Measurements from ENCODE around the gene C4B. TPM values are rescaled to one million over a fixed set of nuclear protein-coding genes. Genes with fewer than 3 reads are reported as not detected.
"Not testable (repeated sequence)": the region's sequence is repeated elsewhere in the genome, so short reads cannot be mapped to it uniquely, and the experiment has no call there.

The C4B gene
- total RNA-seq, 1 donor from 2014 or later, result 6.4 TPM

DNA sequence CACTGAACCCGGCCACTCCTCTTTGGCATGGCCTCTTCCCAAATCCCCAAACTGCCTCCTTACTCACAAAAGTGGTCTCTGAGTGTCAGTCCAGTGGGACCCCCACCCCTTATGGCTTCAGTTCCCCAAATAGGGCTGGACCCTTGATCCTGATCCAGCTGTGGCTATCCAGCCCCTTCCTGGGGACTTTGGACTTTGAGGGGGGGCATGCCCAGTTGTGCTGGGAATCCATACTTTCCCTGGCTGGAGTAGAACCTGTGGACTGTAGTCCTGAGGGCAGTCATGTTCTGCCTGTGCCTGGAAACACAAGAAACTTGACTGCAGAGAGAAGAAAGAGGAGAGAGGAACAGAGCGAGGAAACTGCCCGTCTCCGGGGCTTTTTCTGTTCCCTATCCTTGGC lies 10.2 kb upstream of the C4B start:
- not testable (repeated sequence) for H3K4me3 Mint-ChIP-seq (ENCODE audit: unreplicated experiment); H3K27me3 Mint-ChIP-seq (ENCODE audit: unreplicated experiment); H3K4me1 Mint-ChIP-seq (ENCODE audit: low read depth, unreplicated experiment); H3K27ac Mint-ChIP-seq (ENCODE audit: unreplicated experiment); H3K9me3 Mint-ChIP-seq (ENCODE audit: unreplicated experiment); H3K36me3 Mint-ChIP-seq (ENCODE audit: unreplicated experiment); DNase-seq

DNA sequence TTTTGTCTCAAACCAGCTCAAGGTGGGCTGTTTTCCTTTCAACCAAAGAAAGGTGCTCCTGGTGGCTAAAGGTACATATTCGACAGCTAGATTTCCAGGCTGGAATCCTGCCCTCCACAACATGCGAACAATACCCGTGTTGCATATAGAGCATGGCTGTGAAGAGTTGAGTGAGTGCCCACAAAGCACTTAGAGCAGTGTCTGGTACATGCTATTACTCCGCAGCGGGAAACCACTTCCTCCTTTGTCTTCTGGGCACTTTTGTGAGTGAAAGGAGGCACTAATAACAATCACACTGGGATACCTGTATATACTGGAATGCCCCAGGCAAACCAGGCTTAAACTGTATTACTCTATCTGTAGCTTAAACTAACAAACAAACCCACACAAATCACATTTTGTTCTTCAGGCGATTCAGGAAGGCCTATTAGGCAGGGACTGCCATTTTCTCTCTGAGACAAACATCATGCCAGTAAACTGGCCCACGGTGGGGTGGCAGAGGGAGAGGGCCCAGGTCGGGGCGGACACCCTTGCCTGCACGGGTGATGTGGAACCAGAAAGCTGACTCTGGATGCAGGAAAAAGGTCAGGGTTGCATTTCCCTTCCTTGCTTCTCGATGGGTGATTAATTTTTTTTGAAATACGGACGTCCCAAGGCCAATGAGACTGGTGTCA lies 9.6 kb upstream of the C4B start:
- H3K4me1 Mint-ChIP-seq (ENCODE audit: low read depth, unreplicated experiment); H3K36me3 Mint-ChIP-seq (ENCODE audit: unreplicated experiment); DNase-seq; H3K27ac Mint-ChIP-seq (ENCODE audit: unreplicated experiment); H3K4me3 Mint-ChIP-seq (ENCODE audit: unreplicated experiment); H3K27me3 Mint-ChIP-seq (ENCODE audit: unreplicated experiment); H3K9me3 Mint-ChIP-seq (ENCODE audit: unreplicated experiment): not testable (repeated sequence)

GRCh38 chr6:32005538-32005880 lies 9.1 kb upstream of the C4B start:
- H3K27ac Mint-ChIP-seq (ENCODE audit: unreplicated experiment); H3K4me1 Mint-ChIP-seq (ENCODE audit: low read depth, unreplicated experiment); H3K27me3 Mint-ChIP-seq (ENCODE audit: unreplicated experiment); H3K9me3 Mint-ChIP-seq (ENCODE audit: unreplicated experiment); DNase-seq; H3K4me3 Mint-ChIP-seq (ENCODE audit: unreplicated experiment); H3K36me3 Mint-ChIP-seq (ENCODE audit: unreplicated experiment): not testable (repeated sequence)

DNA sequence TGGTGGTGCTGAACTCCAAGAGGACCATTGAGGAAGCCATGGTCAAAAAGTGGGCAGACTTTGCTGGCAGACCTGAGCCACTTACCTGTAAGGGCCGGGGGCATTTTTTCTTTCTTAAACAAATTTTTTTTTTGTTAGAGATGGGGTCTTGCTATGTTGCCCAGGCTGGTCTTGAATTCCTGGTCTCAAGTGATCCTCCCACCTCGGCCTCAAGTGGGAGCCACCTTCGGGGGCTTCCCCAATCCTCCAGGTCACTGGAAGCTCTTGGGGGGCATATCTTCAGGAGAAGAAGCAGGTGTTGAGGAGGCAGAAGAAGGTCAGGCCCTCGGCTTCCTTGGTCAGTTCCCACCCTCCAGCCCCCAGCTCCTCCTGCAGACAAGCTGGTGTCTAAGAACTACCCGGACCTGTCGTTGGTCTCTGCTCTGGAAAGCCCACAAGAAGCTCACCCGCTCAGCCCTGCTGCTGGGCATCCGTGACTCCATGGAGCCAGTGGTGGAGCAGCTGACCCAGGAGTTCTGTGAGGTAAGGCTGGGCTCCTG lies 8.5 kb upstream of the C4B start:
- H3K27ac Mint-ChIP-seq (ENCODE audit: unreplicated experiment); H3K9me3 Mint-ChIP-seq (ENCODE audit: unreplicated experiment); DNase-seq: not testable (repeated sequence)

DNA sequence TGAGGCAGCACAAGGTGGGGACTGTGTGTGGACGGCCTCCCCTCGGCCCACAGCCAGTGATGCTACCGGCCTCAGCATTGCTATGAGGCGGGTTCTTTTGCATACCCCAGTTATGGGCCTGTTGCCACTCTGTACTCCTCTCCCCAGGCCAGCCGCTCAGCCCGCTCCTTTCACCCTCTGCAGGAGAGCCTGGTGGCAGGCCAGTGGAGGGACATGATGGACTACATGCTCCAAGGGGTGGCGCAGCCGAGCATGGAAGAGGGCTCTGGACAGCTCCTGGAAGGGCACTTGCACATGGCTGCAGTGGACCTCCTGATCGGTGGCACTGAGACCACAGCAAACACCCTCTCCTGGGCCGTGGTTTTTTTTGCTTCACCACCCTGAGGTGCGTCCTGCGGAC lies 7.5 kb upstream of the C4B start:
- H3K27me3 Mint-ChIP-seq (ENCODE audit: unreplicated experiment); H3K27ac Mint-ChIP-seq (ENCODE audit: unreplicated experiment); H3K4me1 Mint-ChIP-seq (ENCODE audit: low read depth, unreplicated experiment); DNase-seq; H3K9me3 Mint-ChIP-seq (ENCODE audit: unreplicated experiment); H3K4me3 Mint-ChIP-seq (ENCODE audit: unreplicated experiment); H3K36me3 Mint-ChIP-seq (ENCODE audit: unreplicated experiment): not testable (repeated sequence)

More for the DNA sequence above, 8.5 kb upstream of the C4B start:
- H3K4me3 Mint-ChIP-seq (ENCODE audit: unreplicated experiment); H3K4me1 Mint-ChIP-seq (ENCODE audit: low read depth, unreplicated experiment); H3K27me3 Mint-ChIP-seq (ENCODE audit: unreplicated experiment); H3K36me3 Mint-ChIP-seq (ENCODE audit: unreplicated experiment): not testable (repeated sequence)

GRCh38 chr6:32008037-32008436 lies 6.6 kb upstream of the C4B start:
- H3K27me3 Mint-ChIP-seq (ENCODE audit: unreplicated experiment); H3K36me3 Mint-ChIP-seq (ENCODE audit: unreplicated experiment); H3K9me3 Mint-ChIP-seq (ENCODE audit: unreplicated experiment); H3K4me1 Mint-ChIP-seq (ENCODE audit: low read depth, unreplicated experiment); H3K27ac Mint-ChIP-seq (ENCODE audit: unreplicated experiment); H3K4me3 Mint-ChIP-seq (ENCODE audit: unreplicated experiment); DNase-seq: not testable (repeated sequence)

DNA sequence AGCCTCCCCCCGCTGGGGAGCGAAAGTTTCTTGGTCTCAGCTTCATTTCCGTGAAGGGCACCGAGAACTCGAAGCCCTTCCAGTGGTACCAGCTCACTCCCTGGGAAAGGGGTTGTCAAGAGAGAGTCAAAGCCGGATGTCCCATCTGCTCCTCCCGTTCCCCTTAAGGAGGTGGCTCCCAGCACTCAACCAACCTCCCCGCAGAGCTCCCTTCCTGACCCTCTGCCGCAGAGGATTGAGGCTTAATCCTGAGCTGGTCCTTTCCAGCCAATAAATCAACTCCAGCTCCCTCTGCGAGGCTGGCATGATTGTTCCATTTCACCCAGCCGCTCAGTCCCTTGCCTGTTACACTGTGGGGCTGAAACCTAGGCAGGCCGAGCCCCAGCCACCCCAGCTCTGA lies 6.0 kb upstream of the C4B start:
- not testable (repeated sequence) for H3K4me3 Mint-ChIP-seq (ENCODE audit: unreplicated experiment)

DNA sequence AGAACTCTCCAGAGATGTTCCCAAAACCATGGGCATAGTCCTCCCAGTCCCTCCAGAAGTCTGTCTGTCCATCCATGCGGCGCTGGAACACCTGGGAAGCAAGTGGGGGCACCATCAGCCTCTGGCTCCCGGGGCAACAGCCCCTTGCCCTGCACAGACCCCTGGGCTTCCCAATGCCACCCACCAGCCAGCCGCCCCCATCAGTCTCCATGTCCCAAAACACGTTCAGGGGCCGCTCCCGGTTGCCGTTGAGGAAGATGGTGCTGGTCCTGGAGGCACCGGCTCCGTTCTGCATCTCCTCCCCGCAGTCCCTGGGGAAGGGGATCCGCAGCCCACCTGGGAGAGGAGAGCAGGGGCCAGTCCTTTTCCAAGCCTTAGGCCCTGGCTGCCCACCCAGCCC lies 5.1 kb upstream of the C4B start:
- not testable (repeated sequence) for H3K9me3 Mint-ChIP-seq (ENCODE audit: unreplicated experiment); H3K36me3 Mint-ChIP-seq (ENCODE audit: unreplicated experiment); H3K4me1 Mint-ChIP-seq (ENCODE audit: low read depth, unreplicated experiment); H3K4me3 Mint-ChIP-seq (ENCODE audit: unreplicated experiment); H3K27me3 Mint-ChIP-seq (ENCODE audit: unreplicated experiment); H3K27ac Mint-ChIP-seq (ENCODE audit: unreplicated experiment); DNase-seq

More for the DNA sequence above, 6.0 kb upstream of the C4B start:
- not testable (repeated sequence) for H3K36me3 Mint-ChIP-seq (ENCODE audit: unreplicated experiment); H3K9me3 Mint-ChIP-seq (ENCODE audit: unreplicated experiment); DNase-seq; H3K27me3 Mint-ChIP-seq (ENCODE audit: unreplicated experiment); H3K27ac Mint-ChIP-seq (ENCODE audit: unreplicated experiment); H3K4me1 Mint-ChIP-seq (ENCODE audit: low read depth, unreplicated experiment)

GRCh38 chr6:32010856-32011530 lies 3.6 kb upstream of the C4B start:
- H3K4me1 Mint-ChIP-seq (ENCODE audit: low read depth, unreplicated experiment); H3K36me3 Mint-ChIP-seq (ENCODE audit: unreplicated experiment); H3K27me3 Mint-ChIP-seq (ENCODE audit: unreplicated experiment); H3K9me3 Mint-ChIP-seq (ENCODE audit: unreplicated experiment); DNase-seq; H3K4me3 Mint-ChIP-seq (ENCODE audit: unreplicated experiment); H3K27ac Mint-ChIP-seq (ENCODE audit: unreplicated experiment): not testable (repeated sequence)

- not testable (repeated sequence) for H3K9me3 Mint-ChIP-seq (ENCODE audit: unreplicated experiment); H3K27ac Mint-ChIP-seq (ENCODE audit: unreplicated experiment); H3K27me3 Mint-ChIP-seq (ENCODE audit: unreplicated experiment); H3K36me3 Mint-ChIP-seq (ENCODE audit: unreplicated experiment); DNase-seq; H3K4me1 Mint-ChIP-seq (ENCODE audit: low read depth, unreplicated experiment); H3K4me3 Mint-ChIP-seq (ENCODE audit: unreplicated experiment)
Measured at GRCh38 chr6:32012941-32013617, 1.5 kb upstream of the C4B start.

DNA sequence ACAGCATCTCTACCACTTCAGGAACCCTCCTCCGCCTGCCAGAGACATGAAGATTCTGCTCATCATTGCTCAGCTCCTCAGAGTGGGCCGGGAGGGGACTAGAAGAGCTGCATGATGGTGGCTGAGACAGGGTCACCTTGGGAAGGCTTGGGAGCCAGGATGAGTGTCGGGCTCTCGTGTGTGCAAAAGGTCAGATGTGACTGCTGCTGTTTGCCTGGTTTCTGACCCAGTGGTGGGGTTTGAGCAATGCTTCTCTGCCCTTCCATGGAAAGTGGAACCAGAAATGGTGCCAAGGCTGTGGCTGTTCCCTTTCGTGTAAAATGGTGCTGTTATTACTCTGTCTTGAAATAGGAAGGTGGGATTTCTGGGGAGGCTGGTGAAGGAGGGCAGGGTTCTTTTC lies 857 bp upstream of the C4B start:
- H3K27me3 Mint-ChIP-seq (ENCODE audit: unreplicated experiment); H3K9me3 Mint-ChIP-seq (ENCODE audit: unreplicated experiment); DNase-seq; H3K4me3 Mint-ChIP-seq (ENCODE audit: unreplicated experiment); H3K36me3 Mint-ChIP-seq (ENCODE audit: unreplicated experiment); H3K27ac Mint-ChIP-seq (ENCODE audit: unreplicated experiment); H3K4me1 Mint-ChIP-seq (ENCODE audit: low read depth, unreplicated experiment): not testable (repeated sequence)

DNA sequence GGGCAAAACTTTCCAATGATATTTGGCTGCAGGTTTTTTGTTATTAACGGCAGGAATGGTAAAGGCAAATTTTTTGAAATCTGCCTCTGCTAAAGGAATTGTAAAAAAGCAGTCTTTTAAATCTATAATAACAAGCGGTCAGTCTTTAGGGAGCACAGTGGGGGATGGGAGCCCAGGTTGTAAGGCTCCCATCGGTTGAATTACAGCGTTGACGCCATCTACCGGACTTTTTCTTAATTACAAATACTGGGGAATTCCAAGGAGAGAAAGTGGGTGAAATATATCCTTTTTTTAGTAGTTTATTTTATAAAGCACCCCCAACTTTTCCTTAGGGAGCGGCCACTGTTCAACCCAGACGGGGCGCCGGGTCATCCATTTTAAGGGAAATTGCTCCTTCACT lies 7.5 kb downstream of the C4B start:
- not testable (repeated sequence) for H3K9me3 Mint-ChIP-seq (ENCODE audit: unreplicated experiment); H3K27me3 Mint-ChIP-seq (ENCODE audit: unreplicated experiment); DNase-seq; H3K27ac Mint-ChIP-seq (ENCODE audit: unreplicated experiment); H3K36me3 Mint-ChIP-seq (ENCODE audit: unreplicated experiment); H3K4me3 Mint-ChIP-seq (ENCODE audit: unreplicated experiment); H3K4me1 Mint-ChIP-seq (ENCODE audit: low read depth, unreplicated experiment)
